ENCODE measurements around the gene UBL4B. TPM values are rescaled to one million over a fixed set of nuclear protein-coding genes. Genes with fewer than 3 reads are reported as not detected.

Gene UBL4B
- total and polyA plus RNA-seq, 3 donors from 2014 or later, result 34.1 to 105 (median 95.5) TPM

- Histone ChIP-seq H3K4me1 (peaks cover 4% of the 10 kb centered on the region), H3K9me3 (no peaks in the 10 kb centered on the region), H3K36me3 (ENCODE audit: low read depth, missing control alignments) (no peaks in the 10 kb centered on the region), H3K27me3 (no peaks in the 10 kb centered on the region), H3K27ac (no peak overlapping the region), H3K4me3 (no peak overlapping the region)
- DNase-seq, result no peak
- WGBS, 2 donors, result 90 to 93% methylated on average over 4 of the region's 4 CpGs
- intact Hi-C loops (cut with DNase I; ENCODE audit: low total_unique reads), result no loop called here
- TF ChIP-seq POLR2A (IDR thresholded peaks at IDR 0.05), result no peak
- TF ChIP-seq CTCF (IDR thresholded peaks at IDR 0.05), result no peak
Measured at GRCh38 chr1:110111081-110111480, 1.2 kb upstream of the UBL4B start.

- intact Hi-C loops (cut with DNase I; ENCODE audit: low total_unique reads), result no loop called here
- Histone ChIP-seq H3K27me3 (no peaks in the 10 kb centered on the region), H3K36me3 (ENCODE audit: low read depth, missing control alignments) (no peaks in the 10 kb centered on the region), H3K27ac (no peak overlapping the region), H3K4me3 (no peak overlapping the region), H3K9me3 (no peaks in the 10 kb centered on the region), H3K4me1 (peaks cover 4% of the 10 kb centered on the region)
- WGBS, 2 donors, result 73 to 77% methylated on average over 3 to 9 of the region's 9 CpGs
- DNase-seq, result no peak
- TF ChIP-seq CTCF (IDR thresholded peaks at IDR 0.05) (no peak), POLR2A (IDR thresholded peaks at IDR 0.05) (no peak)
Measured at GRCh38 chr1:110112656-110113055, 413 bp downstream of the UBL4B start.

DNA sequence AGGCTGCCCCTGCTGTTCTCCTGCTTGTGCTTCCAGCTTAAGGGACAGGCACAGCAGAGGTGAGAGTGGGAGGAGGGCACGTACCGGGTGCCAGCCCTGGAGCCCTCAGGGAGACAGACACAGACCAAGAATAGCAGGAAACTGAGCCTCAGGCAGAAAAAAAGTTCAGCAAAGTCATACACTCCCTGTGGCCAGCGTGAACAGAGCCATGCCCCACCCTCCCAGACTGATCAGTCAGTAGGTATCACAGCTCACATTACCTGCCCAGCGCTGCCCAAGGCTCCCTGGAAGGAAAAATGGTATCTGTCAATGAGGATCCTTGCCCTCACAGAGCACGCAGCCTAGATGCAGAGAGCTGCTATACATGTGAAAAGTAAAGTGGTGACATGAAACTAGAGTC, 1.3 kb downstream of the UBL4B start:
- H3K27ac ChIP-seq, result no peak overlapping the region
- H3K27me3 ChIP-seq, result no peaks in the 10 kb centered on the region
- no peaks in the 10 kb centered on the region for H3K36me3 ChIP-seq (ENCODE audit: low read depth, missing control alignments)
- H3K4me1 ChIP-seq, result peaks cover 4% of the 10 kb centered on the region
- H3K4me3 ChIP-seq, result no peak overlapping the region
- TF ChIP-seq CTCF (IDR thresholded peaks at IDR 0.05) (no peak), POLR2A (IDR thresholded peaks at IDR 0.05) (no peak)
- no peaks in the 10 kb centered on the region for H3K9me3 ChIP-seq
- whole genome bisulfite sequencing, 2 donors, result 71 to 80% methylated on average over 5 of the region's 5 CpGs
- DNase-seq, result no peak
- intact Hi-C loops (cut with DNase I; ENCODE audit: low total_unique reads), result no loop called here

DNA sequence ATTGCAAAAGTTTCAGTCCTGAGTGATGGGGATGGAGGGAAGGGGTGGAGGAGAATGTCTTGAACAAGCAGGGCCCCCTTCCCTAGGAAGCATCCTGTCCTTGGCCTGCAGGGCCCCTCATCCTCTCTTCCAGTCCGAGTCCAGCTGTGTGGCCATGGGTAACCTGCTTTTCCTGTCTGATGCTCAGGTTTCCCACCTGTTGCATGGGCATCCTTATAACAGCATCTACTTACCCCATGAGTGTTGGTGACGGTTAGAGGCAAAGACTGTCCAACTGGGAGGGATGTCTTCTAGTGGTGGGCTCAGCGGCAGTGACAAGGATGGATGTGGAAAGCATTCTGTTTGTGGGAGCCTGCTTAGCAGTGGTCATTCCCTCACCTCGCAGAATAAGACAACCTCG, 1.9 kb downstream of the UBL4B start:
- WGBS, 2 donors, result 70 to 82% methylated on average over 2 to 5 of the region's 5 CpGs
- Histone ChIP-seq H3K36me3 (ENCODE audit: low read depth, missing control alignments) (no peaks in the 10 kb centered on the region), H3K4me1 (peaks cover 4% of the 10 kb centered on the region), H3K4me3 (no peak overlapping the region), H3K27me3 (no peaks in the 10 kb centered on the region), H3K27ac (no peak overlapping the region), H3K9me3 (no peaks in the 10 kb centered on the region)
- intact Hi-C loops (cut with DNase I; ENCODE audit: low total_unique reads), result no loop called here
- no peak for TF ChIP-seq POLR2A (IDR thresholded peaks at IDR 0.05)
- no peak for TF ChIP-seq CTCF (IDR thresholded peaks at IDR 0.05)
- no peak for DNase-seq

DNA sequence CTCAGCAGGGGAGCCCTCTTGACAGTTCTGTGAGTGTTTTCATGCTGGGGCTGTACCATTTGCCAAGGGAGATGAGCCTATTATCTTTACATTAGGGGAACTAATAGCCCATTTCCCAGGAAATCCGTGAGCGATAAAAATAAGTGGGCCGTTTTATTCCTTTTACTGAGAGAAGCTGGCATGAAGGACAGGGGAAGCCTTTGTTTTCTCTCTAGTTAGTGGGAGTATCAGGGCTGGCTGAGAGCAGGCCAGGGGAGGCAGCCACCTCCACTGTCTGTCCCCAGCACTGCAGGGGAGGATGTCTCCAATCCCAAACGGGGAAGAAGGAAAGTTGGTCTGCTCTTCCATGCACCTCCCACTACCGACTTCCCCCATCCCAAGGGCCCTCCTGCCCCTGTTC, 2.5 kb downstream of the UBL4B start:
- H3K27ac ChIP-seq, result no peak overlapping the region
- H3K9me3 ChIP-seq, result no peaks in the 10 kb centered on the region
- DNase-seq, result peak; percentile 61
- TF ChIP-seq CTCF (IDR thresholded peaks at IDR 0.05) (no peak), POLR2A (IDR thresholded peaks at IDR 0.05) (no peak)
- H3K36me3 ChIP-seq (ENCODE audit: low read depth, missing control alignments), result no peaks in the 10 kb centered on the region
- no peaks in the 10 kb centered on the region for H3K27me3 ChIP-seq
- 52 to 60% methylated on average over 5 of the region's 5 CpGs for WGBS, 2 donors
- H3K4me3 ChIP-seq, result no peak overlapping the region
- peaks cover 4% of the 10 kb centered on the region for H3K4me1 ChIP-seq
- intact Hi-C loops (cut with DNase I; ENCODE audit: low total_unique reads), result no loop called here
